ENCODE data around the gene RASA4B. TPM values are rescaled to one million over a fixed set of nuclear protein-coding genes. Genes with fewer than 3 reads are reported as not detected.
A peak's percentile ranks its signal among the peaks of the same experiment; 100 is the strongest.

RASA4B gene
- total RNA-seq, 1 donor from 2014 or later: 11.7 TPM

DNA sequence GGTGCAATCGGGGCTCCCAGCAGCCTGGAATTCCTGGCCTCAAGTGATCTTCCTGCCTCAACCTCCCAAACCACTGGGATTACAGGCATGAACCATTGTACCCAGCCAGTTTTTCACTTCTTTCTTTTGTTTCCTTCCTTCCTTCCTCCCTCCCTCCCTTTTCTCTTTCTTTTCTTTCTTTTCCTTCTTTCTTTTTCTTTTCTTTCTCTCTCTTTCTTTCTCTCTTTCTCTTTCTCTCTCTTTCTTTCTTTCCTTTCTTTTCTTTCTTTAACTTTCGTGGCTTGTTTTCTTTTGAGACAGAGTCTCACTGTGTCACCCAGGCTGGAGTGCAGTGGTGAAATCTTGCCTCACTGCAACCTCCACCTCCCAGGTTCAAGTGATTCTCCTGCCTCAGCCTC lies 71.9 kb downstream of the RASA4B start:
- TF ChIP-seq, protein P1, sequence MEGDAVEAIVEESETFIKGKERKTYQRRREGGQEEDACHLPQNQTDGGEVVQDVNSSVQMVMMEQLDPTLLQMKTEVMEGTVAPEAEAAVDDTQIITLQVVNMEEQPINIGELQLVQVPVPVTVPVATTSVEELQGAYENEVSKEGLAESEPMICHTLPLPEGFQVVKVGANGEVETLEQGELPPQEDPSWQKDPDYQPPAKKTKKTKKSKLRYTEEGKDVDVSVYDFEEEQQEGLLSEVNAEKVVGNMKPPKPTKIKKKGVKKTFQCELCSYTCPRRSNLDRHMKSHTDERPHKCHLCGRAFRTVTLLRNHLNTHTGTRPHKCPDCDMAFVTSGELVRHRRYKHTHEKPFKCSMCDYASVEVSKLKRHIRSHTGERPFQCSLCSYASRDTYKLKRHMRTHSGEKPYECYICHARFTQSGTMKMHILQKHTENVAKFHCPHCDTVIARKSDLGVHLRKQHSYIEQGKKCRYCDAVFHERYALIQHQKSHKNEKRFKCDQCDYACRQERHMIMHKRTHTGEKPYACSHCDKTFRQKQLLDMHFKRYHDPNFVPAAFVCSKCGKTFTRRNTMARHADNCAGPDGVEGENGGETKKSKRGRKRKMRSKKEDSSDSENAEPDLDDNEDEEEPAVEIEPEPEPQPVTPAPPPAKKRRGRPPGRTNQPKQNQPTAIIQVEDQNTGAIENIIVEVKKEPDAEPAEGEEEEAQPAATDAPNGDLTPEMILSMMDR (IDR thresholded peaks at IDR 0.05): no peak
- peaks cover 2% of the 10 kb centered on the region for H3K4me1 Mint-ChIP-seq (ENCODE audit: unreplicated experiment)
- H3K27ac Mint-ChIP-seq (ENCODE audit: unreplicated experiment): no peak overlapping the region

DNA sequence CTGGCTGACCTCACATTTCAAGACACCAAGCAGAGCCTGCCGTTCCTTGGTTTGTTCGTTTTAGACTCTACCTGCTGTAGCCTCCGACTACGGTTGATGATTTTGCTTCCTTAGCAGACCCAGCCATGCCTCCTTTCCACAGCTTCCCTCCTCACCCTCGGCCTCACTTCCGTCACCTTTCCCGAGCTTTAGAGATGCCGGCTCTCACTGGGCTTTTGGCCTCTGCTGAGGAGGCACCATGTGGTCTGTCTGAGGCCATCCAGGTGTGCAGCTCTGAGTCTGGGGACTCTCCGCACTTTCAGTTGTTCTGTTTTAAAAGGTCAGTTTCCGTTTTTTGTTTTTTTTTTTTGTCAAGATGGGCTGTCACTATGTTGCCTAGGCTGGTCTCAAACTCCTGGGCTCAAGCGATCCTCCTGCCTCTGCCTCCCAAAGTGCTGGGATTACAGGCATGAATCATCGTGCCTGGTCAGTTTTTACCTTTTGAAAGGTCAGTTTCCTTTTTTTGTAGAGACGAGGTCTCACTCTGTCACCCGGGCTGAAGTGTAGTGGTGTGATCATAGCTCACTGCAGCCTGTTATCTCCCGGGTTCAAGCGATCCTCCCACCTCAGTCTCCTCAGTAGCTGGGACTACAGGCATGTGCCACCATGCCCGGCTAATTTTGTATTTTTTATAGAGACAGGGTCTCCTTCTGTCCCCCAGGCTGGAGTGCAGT lies 72.5 kb downstream of the RASA4B start:
- Mint-ChIP-seq H3K36me3 (ENCODE audit: unreplicated experiment) (peaks cover 16% of the 10 kb centered on the region), H3K27ac (ENCODE audit: unreplicated experiment) (no peak overlapping the region), H3K4me3 (ENCODE audit: unreplicated experiment) (no peak overlapping the region), H3K27me3 (ENCODE audit: unreplicated experiment) (no peaks in the 10 kb centered on the region), H3K4me1 (ENCODE audit: unreplicated experiment) (peaks cover 5% of the 10 kb centered on the region), H3K9me3 (ENCODE audit: unreplicated experiment) (no peaks in the 10 kb centered on the region)
- TF ChIP-seq, protein P1 (IDR thresholded peaks at IDR 0.05): no peak
- DNase-seq (ENCODE audit: extremely low spot score, unreplicated experiment): no peak

More for the DNA sequence above, 71.9 kb downstream of the RASA4B start:
- no peak overlapping the region for H3K4me3 Mint-ChIP-seq (ENCODE audit: unreplicated experiment)
- H3K27me3 Mint-ChIP-seq (ENCODE audit: unreplicated experiment): no peaks in the 10 kb centered on the region
- no peaks in the 10 kb centered on the region for H3K9me3 Mint-ChIP-seq (ENCODE audit: unreplicated experiment)
- no peak for DNase-seq (ENCODE audit: extremely low spot score, unreplicated experiment)
- peaks cover 16% of the 10 kb centered on the region for H3K36me3 Mint-ChIP-seq (ENCODE audit: unreplicated experiment)

DNA sequence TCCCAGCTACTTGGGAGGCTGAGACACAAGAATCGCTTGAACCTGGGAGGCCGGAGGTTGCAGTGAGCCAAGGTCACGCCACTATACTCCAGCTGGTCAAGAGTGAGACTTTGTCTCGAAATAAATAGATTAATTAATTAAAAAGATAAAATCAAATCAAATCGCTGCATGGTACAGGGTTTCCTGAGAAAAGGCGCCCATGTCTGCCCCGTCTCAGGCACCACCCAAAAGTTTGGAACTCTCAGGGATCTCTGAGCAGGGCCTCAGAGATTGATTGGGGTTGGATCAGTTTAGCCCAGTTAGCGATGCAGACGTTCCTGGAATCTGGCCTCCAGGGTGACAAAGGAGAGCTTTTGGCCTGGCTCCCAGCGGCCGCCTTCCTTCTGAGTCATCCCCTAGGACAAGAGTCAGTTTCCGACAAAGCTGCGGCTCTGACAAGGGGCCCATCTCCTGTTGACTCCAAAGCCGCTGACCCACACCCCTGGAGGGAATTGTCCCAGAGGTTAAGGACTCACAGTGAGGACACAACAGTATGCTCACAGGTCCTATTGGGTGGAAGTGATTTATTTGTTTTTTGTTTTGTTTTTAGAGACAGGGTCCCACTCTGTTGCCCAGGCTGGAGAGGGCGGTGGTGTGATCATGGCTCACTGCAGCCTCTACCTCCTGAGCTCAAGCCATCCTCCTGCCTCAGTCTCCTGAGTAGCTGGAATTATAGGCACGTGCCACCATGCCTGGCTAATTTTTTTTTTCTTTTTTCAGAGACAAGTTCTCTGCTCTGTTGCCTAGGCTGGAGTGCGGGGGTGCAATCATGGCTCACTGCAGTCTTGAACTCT lies 77.4 kb downstream of the RASA4B start:
- Mint-ChIP-seq H3K4me1 (ENCODE audit: unreplicated experiment) (peaks cover 9% of the 10 kb centered on the region), H3K27ac (ENCODE audit: unreplicated experiment) (peak overlapping the region; percentile 76), H3K27me3 (ENCODE audit: unreplicated experiment) (no peaks in the 10 kb centered on the region), H3K36me3 (ENCODE audit: unreplicated experiment) (peaks cover 7% of the 10 kb centered on the region), H3K9me3 (ENCODE audit: unreplicated experiment) (no peaks in the 10 kb centered on the region), H3K4me3 (ENCODE audit: unreplicated experiment) (no peak overlapping the region)
- TF ChIP-seq, protein P1 (IDR thresholded peaks at IDR 0.05): no peak
- no peak for DNase-seq (ENCODE audit: extremely low spot score, unreplicated experiment)

DNA sequence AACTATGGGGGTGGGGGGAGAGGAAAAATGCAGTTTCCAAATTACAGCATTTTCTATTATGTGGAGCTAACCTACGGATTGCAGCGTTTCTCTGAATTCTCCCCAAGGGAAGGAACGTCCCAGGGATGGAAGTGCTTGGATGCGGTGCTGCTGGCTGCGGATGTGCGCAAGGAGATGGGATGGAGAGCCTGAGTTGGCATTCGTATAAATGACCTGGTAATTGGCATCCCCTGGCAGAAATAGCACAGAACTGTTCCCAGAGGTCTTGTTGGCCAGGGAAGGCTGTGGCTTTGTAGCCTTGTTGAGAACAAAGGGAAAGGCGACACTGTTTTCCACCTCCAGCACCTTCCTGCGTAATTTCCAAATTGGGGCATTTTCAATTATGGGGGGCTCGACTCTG lies 81.5 kb downstream of the RASA4B start:
- DNase-seq (ENCODE audit: extremely low spot score, unreplicated experiment): no peak
- H3K4me3 Mint-ChIP-seq (ENCODE audit: unreplicated experiment): no peak overlapping the region
- no peaks in the 10 kb centered on the region for H3K27me3 Mint-ChIP-seq (ENCODE audit: unreplicated experiment)
- no peak overlapping the region for H3K27ac Mint-ChIP-seq (ENCODE audit: unreplicated experiment)
- TF ChIP-seq, protein P1 (IDR thresholded peaks at IDR 0.05): no peak
- H3K4me1 Mint-ChIP-seq (ENCODE audit: unreplicated experiment): peaks cover 22% of the 10 kb centered on the region
- no peaks in the 10 kb centered on the region for H3K9me3 Mint-ChIP-seq (ENCODE audit: unreplicated experiment)
- peaks cover 3% of the 10 kb centered on the region for H3K36me3 Mint-ChIP-seq (ENCODE audit: unreplicated experiment)

DNA sequence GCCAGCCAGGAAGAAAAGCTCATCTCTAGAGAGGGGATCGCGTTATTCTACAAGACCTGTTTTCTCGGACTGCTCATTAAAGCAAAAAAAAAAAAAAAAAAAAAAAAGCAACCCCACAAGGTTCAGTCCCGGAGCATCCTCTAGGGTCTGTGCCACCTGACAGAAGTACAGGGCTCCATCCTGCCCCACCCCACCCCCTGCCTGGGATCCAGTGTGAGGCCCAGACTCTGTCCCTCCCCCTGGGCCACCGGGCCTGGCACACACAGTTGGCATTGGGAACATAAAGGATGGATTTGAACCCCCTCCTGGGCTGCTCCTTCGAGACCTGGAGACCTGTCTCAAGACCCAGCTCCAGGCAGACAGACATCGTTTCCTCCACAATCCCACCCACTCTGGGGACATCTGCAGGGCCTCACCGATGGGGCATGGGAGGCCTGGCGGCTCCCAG lies 83.5 kb downstream of the RASA4B start:
- Mint-ChIP-seq H3K27ac (ENCODE audit: unreplicated experiment) (peak overlapping the region; percentile 67), H3K36me3 (ENCODE audit: unreplicated experiment) (peaks cover 3% of the 10 kb centered on the region), H3K9me3 (ENCODE audit: unreplicated experiment) (no peaks in the 10 kb centered on the region), H3K4me1 (ENCODE audit: unreplicated experiment) (peaks cover 20% of the 10 kb centered on the region), H3K27me3 (ENCODE audit: unreplicated experiment) (no peaks in the 10 kb centered on the region), H3K4me3 (ENCODE audit: unreplicated experiment) (peak overlapping the region; percentile 78)
- no peak for DNase-seq (ENCODE audit: extremely low spot score, unreplicated experiment)
- TF ChIP-seq, protein P1 (IDR thresholded peaks at IDR 0.05): no peak
